K562 (cell line): ENCODE data around the gene SPRY2. TPM values are rescaled to one million over a fixed set of nuclear protein-coding genes. Genes with fewer than 3 reads are reported as not detected.
A peak's percentile ranks its signal among the peaks of the same experiment; 100 is the strongest.

Experiments used
- ETV1 ChIP-seq: fragments of 450-650 bp; conservative IDR thresholded peaks from 2 replicates; pipeline ENCODE4 v1.6.1; 2016; ENCODE audit warnings: missing genetic modification characterization, control low read depth, low read depth, missing compliant biosample characterization
- ETV6 ChIP-seq, 3 experiments: fragments of 150-350 bp in 1 of 3; sonication (generic) in 1 of 3; formaldehyde crosslinking in 1 of 3; IDR thresholded peaks; 2 replicates each; pipeline versions ENCODE4 v1.6.1 to v1.8.0; 2014 to 2022; ENCODE audit warnings: borderline replicate concordance in 2 of 3, low read depth in 2 of 3, antibody characterized with exemption in 1 of 3, low read length in 1 of 3, mild to moderate bottlenecking in 1 of 3, missing genetic modification reagents in 1 of 3
- HDAC3 ChIP-seq: fragments of 450-650 bp; IDR thresholded peaks from 2 replicates; pipeline ENCODE4 v1.6.1; 2018; ENCODE audit warnings: borderline replicate concordance, mild to moderate bottlenecking, moderate library complexity; ENCODE audit not compliant: partially characterized antibody
- KDM2B ChIP-seq: fragments of 250-450 bp; sonication (Bioruptor Pico); IDR thresholded peaks from 2 replicates; pipeline ENCODE4 v1.8.0; 2021; ENCODE audit warnings: mild to moderate bottlenecking, moderate library complexity
- MYBL2 ChIP-seq, 2 experiments: fragments of 450-650 bp in 1 of 2; sonication (generic) in 1 of 2; formaldehyde crosslinking in 1 of 2; IDR thresholded peaks; 2 replicates each; pipeline versions ENCODE4 v1.6.1 to v1.8.1; 2017 to 2022; ENCODE audit warnings: borderline replicate concordance in 1 of 2, inconsistent platforms in 1 of 2, low read depth in 1 of 2, mild to moderate bottlenecking in 1 of 2, missing genetic modification reagents in 1 of 2, moderate library complexity in 1 of 2
- NONO ChIP-seq, 2 experiments: fragments of 200-400 bp in 1 of 2; fragments of 450-650 bp in 1 of 2; formaldehyde crosslinking in 1 of 2; IDR thresholded peaks; 2 replicates each; pipeline ENCODE4 v1.6.1; 2017; ENCODE audit warnings: low read depth in 2 of 2, mild to moderate bottlenecking in 2 of 2, moderate library complexity in 2 of 2, low read length in 1 of 2
- OTX1 ChIP-seq: fragments of 450-650 bp; formaldehyde crosslinking; IDR thresholded peaks from 2 replicates; pipeline ENCODE4 v1.4.0; 2022; ENCODE audit warnings: mild to moderate bottlenecking
- RHOXF2B ChIP-seq: fragments of 250-450 bp; sonication (Bioruptor Pico); conservative IDR thresholded peaks from 2 replicates; pipeline ENCODE4 v1.5.1; 2021
- XRCC5 ChIP-seq: fragments of 200-400 bp; formaldehyde crosslinking; IDR thresholded peaks from 2 replicates; pipeline ENCODE4 v1.6.1; 2017; ENCODE audit warnings: low read depth, mild to moderate bottlenecking, low read length
- ZBTB7A ChIP-seq: IDR thresholded peaks from 2 replicates; pipeline ENCODE4 v1.6.1; 2011; ENCODE audit warnings: low read depth, mild to moderate bottlenecking, low read length, moderate library complexity, borderline replicate concordance; ENCODE audit not compliant: control insufficient read depth
- ZFX ChIP-seq: sonication (generic); formaldehyde crosslinking; IDR thresholded peaks from 2 replicates; pipeline ENCODE4 v1.8.0; 2022; ENCODE audit warnings: mild to moderate bottlenecking, missing genetic modification reagents, moderate library complexity
- polyA plus RNA-seq, 8 experiments: library from polyadenylated mRNA; depleted of rRNA in 4 of 8; stranded (reverse) in 5 of 8; unstranded in 3 of 8; fragments of >200 nt; fragmentation: Nextera tagmentation in 2 of 8; fragmentation: Illumina TruSeq in 1 of 8; extraction: Ambion mirVana in 2 of 8; extraction: Trizol in 1 of 8; gene quantifications; 2 replicates each; pipeline versions ENCODE4 v1.2.1 to v1.2.3, GENCODE V29; 2011 to 2014; ENCODE audit warnings: inconsistent platforms in 1 of 8, missing spikeins in 1 of 8
- total RNA-seq, 7 experiments: library from RNA; depleted of rRNA in 6 of 7; stranded (reverse); fragments of >200 nt in 6 of 7; fragmentation: Illumina TruSeq in 2 of 7; extraction: Trizol in 2 of 7; gene quantifications; 2 replicates each; pipeline versions ENCODE4 v1.2.1 to v1.2.3, GENCODE V29; 2011 to 2021; ENCODE audit warnings: low replicate concordance in 1 of 7
- TF ChIP-seq, protein P1 (sequence below), 3 experiments: IDR thresholded peaks in 2 of 3; conservative IDR thresholded peaks in 1 of 3; 2 replicates each; pipeline ENCODE4 v1.5.1; 2011 to 2012; ENCODE audit warnings: low read length in 3 of 3, mild to moderate bottlenecking in 3 of 3, control low read depth in 2 of 3, improper control_type of control experiment in 1 of 3, inconsistent platforms in 1 of 3, low read depth in 1 of 3, mixed read lengths in 1 of 3, moderate library complexity in 1 of 3; ENCODE audit not compliant: insufficient read depth in 2 of 3
- TF ChIP-seq, protein P2 (sequence below), 2 experiments: fragments of 450-650 bp; IDR thresholded peaks; 2 replicates each; pipeline ENCODE4 v1.6.1; 2016; ENCODE audit warnings: mild to moderate bottlenecking in 2 of 2, borderline replicate concordance in 1 of 2, low read depth in 1 of 2, moderate library complexity in 1 of 2

SPRY2 gene
- total and polyA plus RNA-seq, 9 of the 15 experiments (the other 6 are each of a cell fraction or from before 2014, with no cell fraction given) = 1.8 to 7.8 (median 3.4) TPM

DNA sequence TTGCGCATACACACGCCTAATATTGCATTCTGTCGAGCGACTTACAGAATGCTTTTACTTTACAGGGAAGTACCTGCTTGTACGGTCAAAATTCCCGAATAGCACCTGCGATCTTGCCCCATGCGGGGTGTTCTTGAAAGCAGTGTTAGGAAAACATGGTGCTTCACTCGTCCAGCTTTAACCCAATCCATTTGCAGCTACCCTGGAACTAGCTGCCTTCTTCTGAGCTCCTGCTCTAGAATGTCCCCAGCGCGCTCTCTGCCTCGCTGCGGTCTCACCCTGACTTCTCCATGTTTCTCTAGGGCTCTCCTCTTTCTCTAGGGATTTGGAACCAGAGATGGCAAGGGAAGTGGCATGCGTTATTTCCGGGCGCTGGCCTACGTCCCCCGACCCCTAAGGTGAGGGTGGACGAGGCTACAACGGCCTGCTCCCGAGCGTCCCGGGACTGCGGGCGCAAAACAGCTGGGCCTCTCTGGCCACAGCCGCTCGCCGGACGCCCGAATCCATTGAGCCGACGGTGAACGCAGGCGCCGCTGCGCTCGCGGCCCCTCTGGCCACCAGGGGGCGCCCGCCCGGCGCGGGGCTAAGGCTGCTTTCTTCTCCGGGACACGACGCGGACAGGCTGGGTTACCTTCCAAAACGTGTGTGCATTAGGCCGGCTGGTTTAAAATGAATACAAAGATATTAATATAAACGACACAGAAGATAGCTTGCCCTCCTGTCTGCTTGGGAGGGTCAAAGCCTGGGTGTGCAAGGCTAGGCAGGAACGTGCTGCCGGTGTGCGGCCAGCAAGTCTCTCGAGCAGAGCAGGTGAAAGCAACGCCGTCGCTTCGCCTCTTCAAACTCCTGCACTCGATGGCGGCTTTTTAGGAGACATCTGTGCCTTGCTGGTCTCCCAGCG, 1.8 kb upstream of the SPRY2 start (continued):
- TF ChIP-seq ETV6 (IDR thresholded peaks at IDR 0.05; ENCODE audit: borderline replicate concordance in 1 of 2, low read depth in 2 of 2, low read length in 1 of 2) = no peak
- no peak for TF ChIP-seq ETV6 (CRISPR knock-in tag; IDR thresholded peaks at IDR 0.05; ENCODE audit: borderline replicate concordance)
- no peak for TF ChIP-seq ZBTB7A
- no peak for TF ChIP-seq KDM2B
- TF ChIP-seq XRCC5 = no peak; the same call in 1 of the 2 replicates
- no peak for TF ChIP-seq MYBL2 (IDR thresholded peaks at IDR 0.05; ENCODE audit: low read depth)
- no peak for TF ChIP-seq MYBL2 (CRISPR knock-in tag; IDR thresholded peaks at IDR 0.05; ENCODE audit: borderline replicate concordance)
- TF ChIP-seq ETV1 = no peak
- TF ChIP-seq, protein P1, sequence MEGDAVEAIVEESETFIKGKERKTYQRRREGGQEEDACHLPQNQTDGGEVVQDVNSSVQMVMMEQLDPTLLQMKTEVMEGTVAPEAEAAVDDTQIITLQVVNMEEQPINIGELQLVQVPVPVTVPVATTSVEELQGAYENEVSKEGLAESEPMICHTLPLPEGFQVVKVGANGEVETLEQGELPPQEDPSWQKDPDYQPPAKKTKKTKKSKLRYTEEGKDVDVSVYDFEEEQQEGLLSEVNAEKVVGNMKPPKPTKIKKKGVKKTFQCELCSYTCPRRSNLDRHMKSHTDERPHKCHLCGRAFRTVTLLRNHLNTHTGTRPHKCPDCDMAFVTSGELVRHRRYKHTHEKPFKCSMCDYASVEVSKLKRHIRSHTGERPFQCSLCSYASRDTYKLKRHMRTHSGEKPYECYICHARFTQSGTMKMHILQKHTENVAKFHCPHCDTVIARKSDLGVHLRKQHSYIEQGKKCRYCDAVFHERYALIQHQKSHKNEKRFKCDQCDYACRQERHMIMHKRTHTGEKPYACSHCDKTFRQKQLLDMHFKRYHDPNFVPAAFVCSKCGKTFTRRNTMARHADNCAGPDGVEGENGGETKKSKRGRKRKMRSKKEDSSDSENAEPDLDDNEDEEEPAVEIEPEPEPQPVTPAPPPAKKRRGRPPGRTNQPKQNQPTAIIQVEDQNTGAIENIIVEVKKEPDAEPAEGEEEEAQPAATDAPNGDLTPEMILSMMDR (IDR thresholded peaks at IDR 0.05 in 2 of 3, conservative IDR thresholded peaks at IDR 0.05 in 1 of 3; ENCODE audit: insufficient read depth in 2 of 3, low read depth in 1 of 3, low read length in 3 of 3) = peak; percentile 79 to 90 (median 88)
- TF ChIP-seq HDAC3 = no peak
- no peak for TF ChIP-seq RHOXF2B (CRISPR knock-in tag)
- TF ChIP-seq, protein P2, sequence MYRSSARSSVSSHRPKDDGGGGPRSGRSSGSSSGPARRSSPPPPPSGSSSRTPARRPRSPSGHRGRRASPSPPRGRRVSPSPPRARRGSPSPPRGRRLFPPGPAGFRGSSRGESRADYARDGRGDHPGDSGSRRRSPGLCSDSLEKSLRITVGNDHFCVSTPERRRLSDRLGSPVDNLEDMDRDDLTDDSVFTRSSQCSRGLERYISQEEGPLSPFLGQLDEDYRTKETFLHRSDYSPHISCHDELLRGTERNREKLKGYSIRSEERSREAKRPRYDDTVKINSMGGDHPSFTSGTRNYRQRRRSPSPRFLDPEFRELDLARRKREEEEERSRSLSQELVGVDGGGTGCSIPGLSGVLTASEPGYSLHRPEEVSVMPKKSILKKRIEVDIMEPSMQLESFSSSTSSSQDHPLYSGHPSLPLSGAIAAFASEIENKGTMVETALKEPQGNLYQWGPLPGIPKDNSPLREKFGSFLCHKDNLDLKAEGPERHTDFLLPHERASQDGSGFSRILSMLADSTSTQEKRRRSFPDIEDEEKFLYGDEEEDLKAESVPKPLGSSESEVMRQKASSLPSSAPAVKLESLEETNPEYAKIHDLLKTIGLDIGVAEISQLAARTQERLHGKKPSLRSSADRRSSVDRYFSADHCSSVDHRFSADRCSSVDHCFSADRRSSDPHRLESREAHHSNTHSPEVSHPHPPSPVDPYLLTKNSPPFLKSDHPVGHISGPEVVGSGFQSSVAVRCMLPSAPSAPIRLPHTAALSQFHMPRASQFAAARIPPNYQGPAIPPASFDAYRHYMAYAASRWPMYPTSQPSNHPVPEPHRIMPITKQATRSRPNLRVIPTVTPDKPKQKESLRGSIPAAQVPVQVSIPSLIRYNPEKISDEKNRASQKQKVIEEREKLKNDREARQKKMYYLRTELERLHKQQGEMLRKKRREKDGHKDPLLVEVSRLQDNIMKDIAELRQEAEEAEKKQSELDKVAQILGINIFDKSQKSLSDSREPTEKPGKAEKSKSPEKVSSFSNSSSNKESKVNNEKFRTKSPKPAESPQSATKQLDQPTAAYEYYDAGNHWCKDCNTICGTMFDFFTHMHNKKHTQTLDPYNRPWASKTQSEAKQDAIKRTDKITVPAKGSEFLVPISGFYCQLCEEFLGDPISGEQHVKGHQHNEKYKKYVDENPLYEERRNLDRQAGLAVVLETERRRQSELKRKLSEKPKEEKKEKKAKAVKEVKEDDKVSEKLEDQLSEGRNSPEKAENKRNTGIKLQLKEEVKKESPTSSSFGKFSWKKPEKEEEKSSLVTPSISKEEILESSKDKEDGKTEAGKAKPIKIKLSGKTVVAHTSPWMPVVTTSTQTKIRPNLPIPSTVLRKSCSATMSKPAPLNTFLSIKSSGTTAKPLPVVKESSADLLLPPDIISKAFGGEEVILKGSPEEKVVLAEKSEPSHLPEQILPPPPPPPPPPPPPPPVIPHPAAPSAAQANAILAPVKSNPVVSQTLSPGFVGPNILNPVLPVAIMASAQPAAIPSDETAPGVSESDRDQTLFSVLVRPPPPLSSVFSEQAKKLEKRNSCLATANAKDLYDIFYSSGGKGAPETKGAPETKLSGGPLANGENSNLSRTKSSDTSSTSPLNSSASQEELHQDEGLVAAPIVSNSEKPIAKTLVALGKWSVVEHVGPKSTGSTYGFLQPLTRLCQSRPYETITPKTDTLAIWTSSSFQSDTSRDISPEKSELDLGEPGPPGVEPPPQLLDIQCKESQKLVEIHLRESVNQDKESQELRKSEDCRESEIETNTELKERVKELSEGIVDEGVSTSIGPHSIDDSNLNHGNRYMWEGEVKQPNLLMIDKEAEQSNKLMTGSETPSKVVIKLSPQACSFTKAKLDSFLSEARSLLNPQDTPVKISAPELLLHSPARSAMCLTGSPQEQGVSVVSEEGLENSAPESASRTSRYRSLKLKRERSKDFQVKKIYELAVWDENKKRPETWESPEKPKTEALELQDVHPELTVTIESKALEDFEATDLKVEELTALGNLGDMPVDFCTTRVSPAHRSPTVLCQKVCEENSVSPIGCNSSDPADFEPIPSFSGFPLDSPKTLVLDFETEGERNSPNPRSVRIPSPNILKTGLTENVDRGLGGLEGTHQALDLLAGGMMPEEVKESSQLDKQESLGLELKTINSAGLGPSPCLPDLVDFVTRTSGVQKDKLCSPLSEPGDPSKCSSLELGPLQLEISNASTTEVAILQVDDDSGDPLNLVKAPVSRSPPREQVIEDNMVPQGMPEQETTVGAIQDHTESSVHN (IDR thresholded peaks at IDR 0.05; ENCODE audit: borderline replicate concordance in 1 of 2, low read depth in 1 of 2) = no peak
- TF ChIP-seq ZFX (CRISPR knock-in tag) = peak; percentile 32; the same call in 1 of the 2 replicates
- TF ChIP-seq NONO (IDR thresholded peaks at IDR 0.05; ENCODE audit: low read depth in 2 of 2, low read length in 1 of 2) = no peak
- TF ChIP-seq OTX1 = no peak
